NCI-H526 treated with DMSO at 0.1 percent for 48 hours (cell line): ENCODE measurements around the gene TEC.
A peak's percentile ranks its signal among the peaks of the same experiment; 100 is the strongest.

Experiments used
- DNase-seq: peaks from one replicate; lab custom pipeline; 2025; lab: John Stamatoyannopoulos, UW

The TEC gene

GRCh38 chr4:48163746-48164145 lies 105.9 kb downstream of the TEC start:
- no peak for DNase-seq

- DNase-seq = no peak
Measured at GRCh38 chr4:48162162-48162561, 107.5 kb downstream of the TEC start.

GRCh38 chr4:48157271-48157670 lies 112.4 kb downstream of the TEC start:
- DNase-seq = no peak

- no peak for DNase-seq
Measured at GRCh38 chr4:48156423-48156822, 113.2 kb downstream of the TEC start.

GRCh38 chr4:48153791-48154550 lies 115.7 kb downstream of the TEC start:
- DNase-seq = no peak

GRCh38 chr4:48152259-48152658 lies 117.4 kb downstream of the TEC start:
- no peak for DNase-seq

GRCh38 chr4:48149827-48150370 lies 119.7 kb downstream of the TEC start:
- DNase-seq = no peak

GRCh38 chr4:48147621-48148020 lies 122.0 kb downstream of the TEC start:
- DNase-seq = no peak

- peak; percentile 46 for DNase-seq
Measured at GRCh38 chr4:48141048-48141447, 128.6 kb downstream of the TEC start.

- DNase-seq = no peak
Measured at GRCh38 chr4:48139691-48140090, 129.9 kb downstream of the TEC start.

- no peak for DNase-seq
Measured at GRCh38 chr4:48138936-48139335, 130.7 kb downstream of the TEC start.

- no peak for DNase-seq
Measured at GRCh38 chr4:48138511-48138910, 131.1 kb downstream of the TEC start.

- no peak for DNase-seq
Measured at GRCh38 chr4:48137846-48138245, 131.8 kb downstream of the TEC start.

GRCh38 chr4:48134081-48134480 lies 135.6 kb downstream of the TEC start, which contains the start of gene TXK:
TXK (minus strand) TSS chr4:48134250; CDS start chr4:48134170, 80 bp downstream.
- no peak for DNase-seq

GRCh38 chr4:48133669-48134068 lies 136.0 kb downstream of the TEC start:
- no peak for DNase-seq

GRCh38 chr4:48131736-48132135 lies 137.9 kb downstream of the TEC start:
- no peak for DNase-seq

GRCh38 chr4:48130100-48130499 lies 139.5 kb downstream of the TEC start:
- no peak for DNase-seq

GRCh38 chr4:48129307-48130014 lies 140.2 kb downstream of the TEC start:
- DNase-seq = no peak

- no peak for DNase-seq
Measured at GRCh38 chr4:48127682-48128404, 141.8 kb downstream of the TEC start.

- DNase-seq = no peak
Measured at GRCh38 chr4:48127231-48127630, 142.4 kb downstream of the TEC start.

- no peak for DNase-seq
Measured at GRCh38 chr4:48126621-48127020, 143.0 kb downstream of the TEC start.

- no peak for DNase-seq
Measured at GRCh38 chr4:48124870-48125269, 144.8 kb downstream of the TEC start.

GRCh38 chr4:48122756-48123155 lies 146.9 kb downstream of the TEC start:
- no peak for DNase-seq
